ENCODE data around the gene GMDS. TPM values are rescaled to one million over a fixed set of nuclear protein-coding genes. Genes with fewer than 3 reads are reported as not detected.

GMDS gene
- total and polyA plus RNA-seq, 4 donors = 7.3 to 28.3 (median 16.1) TPM

DNA sequence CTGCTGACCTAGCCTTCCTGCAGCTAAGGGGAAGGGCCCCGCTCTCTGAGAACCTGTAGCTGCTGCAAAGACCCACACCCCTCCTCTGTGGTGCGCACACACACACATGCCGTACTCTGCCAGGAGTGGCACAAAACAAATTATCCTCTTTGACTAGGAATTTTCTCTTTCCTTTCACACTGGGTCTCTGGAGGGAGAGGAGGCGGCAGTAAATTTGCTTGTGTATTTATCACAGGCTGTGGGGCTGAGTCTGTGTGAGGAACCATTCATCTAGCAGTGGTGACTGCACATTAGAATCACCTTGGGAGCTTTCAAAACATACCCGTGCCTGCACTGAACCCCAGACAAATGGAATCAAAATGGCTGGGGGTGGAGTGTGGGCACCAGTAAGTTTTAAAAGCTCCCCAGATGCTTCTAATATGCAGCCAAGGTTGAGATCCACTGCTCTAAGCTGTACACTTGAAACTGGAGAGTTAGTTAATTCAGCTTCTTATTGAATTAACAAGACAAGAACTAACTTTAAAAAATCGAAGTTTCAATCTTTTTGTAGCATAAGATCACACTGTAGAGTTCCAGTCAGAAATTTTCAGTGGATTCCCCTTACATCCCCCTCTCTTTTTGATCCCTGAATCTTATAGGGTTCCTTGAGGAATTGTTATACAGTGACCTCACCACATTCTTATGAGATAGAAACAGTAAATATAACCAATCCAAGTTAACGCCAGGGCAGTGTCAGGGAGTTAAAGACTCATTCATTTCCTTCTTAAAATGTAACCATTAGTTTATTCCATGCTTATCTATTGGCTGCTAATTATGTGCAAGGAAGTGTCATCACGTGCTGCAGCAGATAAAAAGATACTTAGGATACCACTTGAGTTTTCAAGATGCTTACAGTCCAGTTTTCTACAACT, 29.8 kb upstream of the GMDS start:
- Histone ChIP-seq H3K4me1 (ENCODE audit: control insufficient read depth in 5 of 5, insufficient read depth in 5 of 5, low read length in 5 of 5) (peaks cover 0 to 12% (median 0%) of the 10 kb centered on the region in 5 donors), H3K9me3 (ENCODE audit: control insufficient read depth in 4 of 4, insufficient read depth in 3 of 4, low read length in 3 of 4) (peaks cover 0 to 1% (median 0%) of the 10 kb centered on the region in 4 donors), H3K36me3 (ENCODE audit: control insufficient read depth in 4 of 4, insufficient read depth in 4 of 4, low read length in 4 of 4) (peaks cover 2 to 12% (median 6%) of the 10 kb centered on the region in 4 donors), H3K27me3 (ENCODE audit: control insufficient read depth in 3 of 3, insufficient read depth in 3 of 3, low read length in 2 of 3) (no peaks in the 10 kb centered on the region), H3K9ac (ENCODE audit: insufficient read depth in 1 of 2, low read length in 2 of 2) (no peak overlapping the region), H3K27ac (ENCODE audit: low read depth in 1 of 2, low read length in 1 of 2) (no peak overlapping the region), H3K4me3 (no peak overlapping the region)
- TF ChIP-seq, protein P1, sequence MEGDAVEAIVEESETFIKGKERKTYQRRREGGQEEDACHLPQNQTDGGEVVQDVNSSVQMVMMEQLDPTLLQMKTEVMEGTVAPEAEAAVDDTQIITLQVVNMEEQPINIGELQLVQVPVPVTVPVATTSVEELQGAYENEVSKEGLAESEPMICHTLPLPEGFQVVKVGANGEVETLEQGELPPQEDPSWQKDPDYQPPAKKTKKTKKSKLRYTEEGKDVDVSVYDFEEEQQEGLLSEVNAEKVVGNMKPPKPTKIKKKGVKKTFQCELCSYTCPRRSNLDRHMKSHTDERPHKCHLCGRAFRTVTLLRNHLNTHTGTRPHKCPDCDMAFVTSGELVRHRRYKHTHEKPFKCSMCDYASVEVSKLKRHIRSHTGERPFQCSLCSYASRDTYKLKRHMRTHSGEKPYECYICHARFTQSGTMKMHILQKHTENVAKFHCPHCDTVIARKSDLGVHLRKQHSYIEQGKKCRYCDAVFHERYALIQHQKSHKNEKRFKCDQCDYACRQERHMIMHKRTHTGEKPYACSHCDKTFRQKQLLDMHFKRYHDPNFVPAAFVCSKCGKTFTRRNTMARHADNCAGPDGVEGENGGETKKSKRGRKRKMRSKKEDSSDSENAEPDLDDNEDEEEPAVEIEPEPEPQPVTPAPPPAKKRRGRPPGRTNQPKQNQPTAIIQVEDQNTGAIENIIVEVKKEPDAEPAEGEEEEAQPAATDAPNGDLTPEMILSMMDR (IDR thresholded peaks at IDR 0.05; ENCODE audit: control extremely low read depth, extremely low read depth) = no peak
- ATAC-seq (ENCODE audit: insufficient read depth, low FRiP score) = no peak
- DNase-seq = peak; percentile 20 to 64 (median 59)
- 79 to 83% methylated on average over 8 of the region's 8 CpGs for WGBS, 2 donors

DNA sequence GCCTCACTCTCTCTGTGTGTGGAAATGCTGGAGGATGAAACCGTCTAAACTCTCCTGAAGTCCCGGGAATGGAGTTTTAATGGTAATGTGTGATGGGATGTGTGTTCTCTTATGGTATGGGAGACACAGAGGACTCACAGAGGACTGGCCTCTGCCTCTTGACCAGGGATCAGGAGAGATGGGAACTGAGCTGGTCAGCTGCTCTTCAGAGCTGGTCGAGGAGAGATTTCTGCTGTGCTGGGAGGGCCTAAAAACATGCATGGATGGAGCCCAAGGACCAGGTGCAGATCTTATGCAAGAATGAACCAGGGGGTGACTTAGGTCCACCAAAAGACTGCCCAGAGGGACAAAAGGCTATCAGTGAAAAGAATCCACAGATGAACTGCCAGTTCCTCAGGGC, 27.3 kb upstream of the GMDS start:
- TF ChIP-seq, protein P1 (IDR thresholded peaks at IDR 0.05; ENCODE audit: control extremely low read depth, extremely low read depth) = no peak
- no peak overlapping the region for H3K4me3 ChIP-seq
- peaks cover 0 to 12% (median 0%) of the 10 kb centered on the region in 5 donors for H3K4me1 ChIP-seq (ENCODE audit: control insufficient read depth in 5 of 5, insufficient read depth in 5 of 5, low read length in 5 of 5)
- no peak for DNase-seq
- H3K9ac ChIP-seq (ENCODE audit: insufficient read depth in 1 of 2, low read length in 2 of 2) = no peak overlapping the region
- ATAC-seq (ENCODE audit: insufficient read depth, low FRiP score) = no peak
- H3K27ac ChIP-seq (ENCODE audit: low read depth in 1 of 2, low read length in 1 of 2) = no peak overlapping the region
- H3K9me3 ChIP-seq (ENCODE audit: control insufficient read depth in 4 of 4, insufficient read depth in 3 of 4, low read length in 3 of 4) = no peaks in the 10 kb centered on the region
- no peaks in the 10 kb centered on the region for H3K27me3 ChIP-seq (ENCODE audit: control insufficient read depth in 3 of 3, insufficient read depth in 3 of 3, low read length in 2 of 3)
- WGBS, 2 donors = 93 to 95% methylated on average over 3 of the region's 3 CpGs
- peaks cover 4 to 18% (median 12%) of the 10 kb centered on the region in 4 donors for H3K36me3 ChIP-seq (ENCODE audit: control insufficient read depth in 4 of 4, insufficient read depth in 4 of 4, low read length in 4 of 4)

DNA sequence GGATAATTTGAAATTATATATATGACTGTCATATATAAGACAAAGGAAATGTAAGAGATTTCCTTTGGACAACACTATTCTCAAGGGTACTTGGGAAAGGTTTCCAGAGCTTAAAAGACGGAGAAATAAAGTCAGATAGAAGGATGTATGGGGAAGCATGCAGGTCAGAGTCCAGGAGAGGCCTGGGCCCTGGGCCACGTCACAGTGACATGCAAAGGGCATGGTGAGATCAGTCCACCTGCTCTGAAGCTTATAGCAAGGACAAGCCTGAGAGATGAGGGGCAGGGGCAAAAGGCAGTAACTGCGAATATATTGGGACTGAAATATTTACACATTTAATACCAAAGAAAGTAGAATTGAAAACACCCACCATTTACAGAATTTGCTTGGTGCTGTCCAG, 24.6 kb upstream of the GMDS start:
- Histone ChIP-seq H3K27ac (ENCODE audit: low read depth in 1 of 2, low read length in 1 of 2) (no peak overlapping the region), H3K4me1 (ENCODE audit: control insufficient read depth in 5 of 5, insufficient read depth in 5 of 5, low read length in 5 of 5) (peaks cover 0 to 5% (median 0%) of the 10 kb centered on the region in 5 donors), H3K9me3 (ENCODE audit: control insufficient read depth in 4 of 4, insufficient read depth in 3 of 4, low read length in 3 of 4) (no peaks in the 10 kb centered on the region), H3K9ac (ENCODE audit: insufficient read depth in 1 of 2, low read length in 2 of 2) (no peak overlapping the region), H3K4me3 (no peak overlapping the region), H3K36me3 (ENCODE audit: control insufficient read depth in 4 of 4, insufficient read depth in 4 of 4, low read length in 4 of 4) (peaks cover 4 to 26% (median 12%) of the 10 kb centered on the region in 4 donors), H3K27me3 (ENCODE audit: control insufficient read depth in 3 of 3, insufficient read depth in 3 of 3, low read length in 2 of 3) (no peaks in the 10 kb centered on the region)
- WGBS, 2 donors = 99% methylated on average over 3 of the region's 3 CpGs
- ATAC-seq (ENCODE audit: insufficient read depth, low FRiP score) (no peak), DNase-seq (no peak)
- TF ChIP-seq, protein P1 (IDR thresholded peaks at IDR 0.05; ENCODE audit: control extremely low read depth, extremely low read depth) = no peak

Measured in lung (tissue), 12 donors.